Activated gamma-delta T cell treated with Interleukin-2 at 50 U/mL for 16 hours (primary cell): ENCODE data around the gene CEP57.
"Not testable (repeated sequence)": the region's sequence is repeated elsewhere in the genome, so short reads cannot be mapped to it uniquely, and the experiment has no call there.

Source experiments
- DNase-seq: peaks from one replicate; pipeline ENCODE4 v3.0.0-alpha.2; 2020

CEP57 gene

GRCh38 chr11:95867105-95867504 lies 76.8 kb downstream of the CEP57 start:
- DNase-seq, result no peak

- not testable (repeated sequence) for DNase-seq
These were observed 80.6 kb downstream of the CEP57 start for GRCh38 chr11:95870877-95871276.

- DNase-seq, result no peak
These were observed 87.0 kb downstream of the CEP57 start for GRCh38 chr11:95877291-95877690.
